ENCODE data around the gene TSPAN9. TPM values are rescaled to one million over a fixed set of nuclear protein-coding genes. Genes with fewer than 3 reads are reported as not detected.
A peak's percentile ranks its signal among the peaks of the same experiment; 100 is the strongest.

TSPAN9 gene
- total and polyA plus RNA-seq, 4 donors = 17.4 to 62.9 (median 34.2) TPM

GRCh38 chr12:3142386-3142785 lies 65.2 kb downstream of the TSPAN9 start:
- H3K9ac ChIP-seq (ENCODE audit: low read depth in 1 of 2, low read length in 2 of 2) = no peak overlapping the region
- no peaks in the 10 kb centered on the region for H3K27me3 ChIP-seq (ENCODE audit: control insufficient read depth in 4 of 4, insufficient read depth in 4 of 4, low read length in 3 of 4)
- DNase-seq (ENCODE audit: low spot score) = no peak
- no peak overlapping the region for H3K4me3 ChIP-seq (ENCODE audit: low read depth in 1 of 3, low read length in 3 of 3)
- H3K27ac ChIP-seq (ENCODE audit: low read depth in 1 of 2, low read length in 2 of 2) = no peak overlapping the region
- H3K4me1 ChIP-seq (ENCODE audit: control insufficient read depth in 4 of 4, insufficient read depth in 4 of 4, low read length in 3 of 4) = peaks cover 1 to 19% (median 11%) of the 10 kb centered on the region in 4 donors
- no peak for TF ChIP-seq HNF4A (conservative IDR thresholded peaks at IDR 0.05)
- no peak for TF ChIP-seq MAX (IDR thresholded peaks at IDR 0.05)
- no peak for TF ChIP-seq RAD21 (IDR thresholded peaks at IDR 0.05)
- TF ChIP-seq, protein P1, sequence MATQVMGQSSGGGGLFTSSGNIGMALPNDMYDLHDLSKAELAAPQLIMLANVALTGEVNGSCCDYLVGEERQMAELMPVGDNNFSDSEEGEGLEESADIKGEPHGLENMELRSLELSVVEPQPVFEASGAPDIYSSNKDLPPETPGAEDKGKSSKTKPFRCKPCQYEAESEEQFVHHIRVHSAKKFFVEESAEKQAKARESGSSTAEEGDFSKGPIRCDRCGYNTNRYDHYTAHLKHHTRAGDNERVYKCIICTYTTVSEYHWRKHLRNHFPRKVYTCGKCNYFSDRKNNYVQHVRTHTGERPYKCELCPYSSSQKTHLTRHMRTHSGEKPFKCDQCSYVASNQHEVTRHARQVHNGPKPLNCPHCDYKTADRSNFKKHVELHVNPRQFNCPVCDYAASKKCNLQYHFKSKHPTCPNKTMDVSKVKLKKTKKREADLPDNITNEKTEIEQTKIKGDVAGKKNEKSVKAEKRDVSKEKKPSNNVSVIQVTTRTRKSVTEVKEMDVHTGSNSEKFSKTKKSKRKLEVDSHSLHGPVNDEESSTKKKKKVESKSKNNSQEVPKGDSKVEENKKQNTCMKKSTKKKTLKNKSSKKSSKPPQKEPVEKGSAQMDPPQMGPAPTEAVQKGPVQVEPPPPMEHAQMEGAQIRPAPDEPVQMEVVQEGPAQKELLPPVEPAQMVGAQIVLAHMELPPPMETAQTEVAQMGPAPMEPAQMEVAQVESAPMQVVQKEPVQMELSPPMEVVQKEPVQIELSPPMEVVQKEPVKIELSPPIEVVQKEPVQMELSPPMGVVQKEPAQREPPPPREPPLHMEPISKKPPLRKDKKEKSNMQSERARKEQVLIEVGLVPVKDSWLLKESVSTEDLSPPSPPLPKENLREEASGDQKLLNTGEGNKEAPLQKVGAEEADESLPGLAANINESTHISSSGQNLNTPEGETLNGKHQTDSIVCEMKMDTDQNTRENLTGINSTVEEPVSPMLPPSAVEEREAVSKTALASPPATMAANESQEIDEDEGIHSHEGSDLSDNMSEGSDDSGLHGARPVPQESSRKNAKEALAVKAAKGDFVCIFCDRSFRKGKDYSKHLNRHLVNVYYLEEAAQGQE (IDR thresholded peaks at IDR 0.05) = no peak
- TF ChIP-seq, protein P2, sequence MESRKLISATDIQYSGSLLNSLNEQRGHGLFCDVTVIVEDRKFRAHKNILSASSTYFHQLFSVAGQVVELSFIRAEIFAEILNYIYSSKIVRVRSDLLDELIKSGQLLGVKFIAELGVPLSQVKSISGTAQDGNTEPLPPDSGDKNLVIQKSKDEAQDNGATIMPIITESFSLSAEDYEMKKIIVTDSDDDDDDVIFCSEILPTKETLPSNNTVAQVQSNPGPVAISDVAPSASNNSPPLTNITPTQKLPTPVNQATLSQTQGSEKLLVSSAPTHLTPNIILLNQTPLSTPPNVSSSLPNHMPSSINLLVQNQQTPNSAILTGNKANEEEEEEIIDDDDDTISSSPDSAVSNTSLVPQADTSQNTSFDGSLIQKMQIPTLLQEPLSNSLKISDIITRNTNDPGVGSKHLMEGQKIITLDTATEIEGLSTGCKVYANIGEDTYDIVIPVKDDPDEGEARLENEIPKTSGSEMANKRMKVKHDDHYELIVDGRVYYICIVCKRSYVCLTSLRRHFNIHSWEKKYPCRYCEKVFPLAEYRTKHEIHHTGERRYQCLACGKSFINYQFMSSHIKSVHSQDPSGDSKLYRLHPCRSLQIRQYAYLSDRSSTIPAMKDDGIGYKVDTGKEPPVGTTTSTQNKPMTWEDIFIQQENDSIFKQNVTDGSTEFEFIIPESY (IDR thresholded peaks at IDR 0.05) = no peak
- TF ChIP-seq EGR1 (IDR thresholded peaks at IDR 0.05; ENCODE audit: low read depth in 2 of 2) = no peak
- H3K36me3 ChIP-seq (ENCODE audit: control insufficient read depth in 4 of 4, insufficient read depth in 3 of 4, low read depth in 1 of 4, low read length in 3 of 4) = peaks cover 0 to 1% (median 0%) of the 10 kb centered on the region in 4 donors
- WGBS = 88% methylated on average over 14 of the region's 14 CpGs
- H3K9me3 ChIP-seq (ENCODE audit: control insufficient read depth in 4 of 4, low read length in 3 of 4) = no peaks in the 10 kb centered on the region

GRCh38 chr12:3144495-3144894 lies 67.3 kb downstream of the TSPAN9 start:
- H3K27ac ChIP-seq (ENCODE audit: low read depth in 1 of 2, low read length in 2 of 2) = no peak overlapping the region
- H3K36me3 ChIP-seq (ENCODE audit: control insufficient read depth in 4 of 4, insufficient read depth in 3 of 4, low read depth in 1 of 4, low read length in 3 of 4) = peaks cover 0 to 2% (median under 1%) of the 10 kb centered on the region in 4 donors
- TF ChIP-seq HNF4G (IDR thresholded peaks at IDR 0.05) (no peak), CTCF (IDR thresholded peaks at IDR 0.05; ENCODE audit: low read depth, low read length, missing input control) (no peak), RAD21 (IDR thresholded peaks at IDR 0.05) (no peak)
- H3K27me3 ChIP-seq (ENCODE audit: control insufficient read depth in 4 of 4, insufficient read depth in 4 of 4, low read length in 3 of 4) = no peaks in the 10 kb centered on the region
- peaks cover 1 to 13% (median 10%) of the 10 kb centered on the region in 4 donors for H3K4me1 ChIP-seq (ENCODE audit: control insufficient read depth in 4 of 4, insufficient read depth in 4 of 4, low read length in 3 of 4)
- H3K4me3 ChIP-seq (ENCODE audit: low read depth in 1 of 3, low read length in 3 of 3) = no peak overlapping the region
- H3K9ac ChIP-seq (ENCODE audit: low read depth in 1 of 2, low read length in 2 of 2) = no peak overlapping the region
- WGBS = 89% methylated on average over 7 of the region's 7 CpGs
- no peak for DNase-seq (ENCODE audit: low spot score)
- no peaks in the 10 kb centered on the region for H3K9me3 ChIP-seq (ENCODE audit: control insufficient read depth in 4 of 4, low read length in 3 of 4)

DNA sequence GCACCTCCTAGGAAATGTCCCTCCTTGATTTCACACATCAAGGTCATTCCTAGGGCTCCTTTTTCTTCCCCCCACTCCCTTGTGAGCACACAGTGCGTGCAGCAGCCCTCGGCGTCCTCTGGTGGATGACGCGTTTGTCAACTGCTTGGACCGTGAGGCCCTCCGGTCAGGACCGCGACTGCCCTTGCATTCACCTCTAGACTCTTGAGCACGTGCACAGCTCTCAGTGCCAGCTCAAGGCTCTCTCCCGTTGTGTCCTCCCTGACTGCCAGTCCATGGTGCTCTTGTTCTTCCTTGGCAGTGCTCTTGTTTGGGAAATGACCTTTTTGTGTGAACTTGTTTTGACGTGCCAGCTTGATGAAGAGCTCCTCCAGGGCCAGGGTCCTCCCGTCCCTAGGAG lies 67.9 kb downstream of the TSPAN9 start:
- 45% methylated on average over 13 of the region's 13 CpGs for WGBS
- DNase-seq (ENCODE audit: low spot score) = no peak
- no peak overlapping the region for H3K27ac ChIP-seq (ENCODE audit: low read depth in 1 of 2, low read length in 2 of 2)
- no peak for TF ChIP-seq NR2F2 (IDR thresholded peaks at IDR 0.05)
- no peak for TF ChIP-seq CTCF (IDR thresholded peaks at IDR 0.05; ENCODE audit: low read depth, low read length, missing input control)
- TF ChIP-seq FOXA1 (IDR thresholded peaks at IDR 0.05) = no peak
- TF ChIP-seq TAF1 (conservative IDR thresholded peaks at IDR 0.05) = no peak
- TF ChIP-seq FOXA2 (IDR thresholded peaks at IDR 0.05) = no peak
- no peak for TF ChIP-seq MAX (IDR thresholded peaks at IDR 0.05)
- peak; percentile 69 to 82 for TF ChIP-seq HNF4A (conservative IDR thresholded peaks at IDR 0.05)
- peak; percentile 43 to 45 for TF ChIP-seq RAD21 (IDR thresholded peaks at IDR 0.05)
- TF ChIP-seq, protein P2 (IDR thresholded peaks at IDR 0.05) = no peak

More for the DNA sequence above, 67.9 kb downstream of the TSPAN9 start:
- Histone ChIP-seq H3K27me3 (ENCODE audit: control insufficient read depth in 4 of 4, insufficient read depth in 4 of 4, low read length in 3 of 4) (no peaks in the 10 kb centered on the region), H3K9ac (ENCODE audit: low read depth in 1 of 2, low read length in 2 of 2) (no peak overlapping the region), H3K4me1 (ENCODE audit: control insufficient read depth in 4 of 4, insufficient read depth in 4 of 4, low read length in 3 of 4) (peaks cover 1 to 12% (median 8%) of the 10 kb centered on the region in 4 donors), H3K36me3 (ENCODE audit: control insufficient read depth in 4 of 4, insufficient read depth in 3 of 4, low read depth in 1 of 4, low read length in 3 of 4) (peaks cover 0 to 2% (median under 1%) of the 10 kb centered on the region in 4 donors), H3K4me3 (ENCODE audit: low read depth in 1 of 3, low read length in 3 of 3) (no peak overlapping the region), H3K9me3 (ENCODE audit: control insufficient read depth in 4 of 4, low read length in 3 of 4) (no peaks in the 10 kb centered on the region)

Measured in liver (tissue), 9 donors.